GM21381 (cell line): ENCODE measurements around the gene RBM8A.
"Not testable (repeated sequence)": the region's sequence is repeated elsewhere in the genome, so short reads cannot be mapped to it uniquely, and the experiment has no call there.

Experiments
- ATAC-seq: cut with Tn5 transposase; IDR thresholded peaks from one replicate; pipeline ENCODE4 v1.9.1; 2021; ENCODE audit warnings: mild to moderate bottlenecking, moderate library complexity; ENCODE audit not compliant: unreplicated experiment

Gene RBM8A

DNA sequence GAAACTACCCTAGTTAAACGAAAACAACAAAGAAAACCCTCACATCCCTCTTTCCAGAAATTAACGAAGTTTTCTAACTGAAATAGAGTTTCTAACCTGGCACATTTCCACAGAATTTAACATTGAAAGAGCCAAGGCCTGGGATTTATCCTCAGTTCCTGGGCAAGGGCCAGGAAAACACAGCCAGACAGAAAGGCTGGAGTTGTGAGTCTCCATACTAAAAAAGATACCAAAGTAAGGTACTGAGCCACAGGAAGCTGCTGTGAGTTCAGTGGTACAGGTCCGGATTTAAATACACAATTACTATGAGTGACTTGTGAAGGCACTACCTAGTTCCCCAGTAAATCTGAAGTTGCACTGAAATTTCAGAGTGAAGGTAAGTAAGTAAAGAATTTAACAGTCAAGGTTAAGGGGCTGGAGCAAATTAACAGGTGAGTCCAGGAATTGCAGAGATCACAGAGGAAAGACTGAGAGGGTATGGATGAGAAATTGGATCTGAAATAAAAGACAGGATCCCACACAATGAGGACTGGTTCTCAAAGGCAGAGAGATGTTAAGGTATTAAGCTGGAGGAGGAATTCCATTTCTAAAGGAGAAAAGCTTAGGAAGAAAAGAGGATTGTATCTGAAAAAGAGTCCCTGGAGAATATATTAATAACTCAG lies 29.6 kb upstream of the RBM8A start:
- no peak for ATAC-seq

DNA sequence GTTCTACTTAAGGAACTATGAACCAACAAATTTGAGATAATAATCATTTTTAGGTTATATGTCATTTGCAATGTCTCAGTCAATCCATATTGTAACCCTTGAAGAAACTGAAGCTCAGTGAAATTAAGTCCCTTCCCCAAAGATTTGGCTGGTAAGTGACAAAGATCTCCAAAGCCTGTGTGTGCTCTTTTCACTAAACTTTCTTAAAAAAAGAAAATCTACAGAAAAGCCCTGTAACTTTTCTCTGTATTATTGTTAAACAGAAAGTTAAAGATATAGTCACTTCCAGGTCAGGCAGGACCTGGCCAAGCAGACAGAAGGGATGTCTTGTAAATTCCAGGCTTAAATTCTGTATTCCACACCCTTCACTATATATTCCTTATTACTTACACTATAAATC lies 29.1 kb upstream of the RBM8A start:
- ATAC-seq: no peak

DNA sequence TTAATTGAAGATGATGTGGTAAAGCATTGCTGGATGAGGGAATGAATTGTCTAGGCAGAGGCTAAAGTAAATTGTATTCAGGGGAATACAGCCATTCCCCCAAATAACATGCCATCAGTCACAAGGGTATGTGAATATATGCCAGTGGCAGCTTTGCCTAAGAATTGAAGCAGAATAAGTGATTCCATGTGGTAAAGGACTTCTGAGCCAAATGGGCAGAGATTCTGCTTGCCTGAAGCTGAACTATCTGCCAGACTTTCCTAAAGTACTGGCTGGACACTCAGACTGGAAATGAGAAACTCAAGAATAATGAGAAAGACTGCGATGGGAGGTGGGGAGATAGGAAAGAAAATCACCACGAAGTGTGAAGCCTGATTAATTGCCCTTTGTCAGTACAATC lies 28.2 kb upstream of the RBM8A start:
- no peak for ATAC-seq

DNA sequence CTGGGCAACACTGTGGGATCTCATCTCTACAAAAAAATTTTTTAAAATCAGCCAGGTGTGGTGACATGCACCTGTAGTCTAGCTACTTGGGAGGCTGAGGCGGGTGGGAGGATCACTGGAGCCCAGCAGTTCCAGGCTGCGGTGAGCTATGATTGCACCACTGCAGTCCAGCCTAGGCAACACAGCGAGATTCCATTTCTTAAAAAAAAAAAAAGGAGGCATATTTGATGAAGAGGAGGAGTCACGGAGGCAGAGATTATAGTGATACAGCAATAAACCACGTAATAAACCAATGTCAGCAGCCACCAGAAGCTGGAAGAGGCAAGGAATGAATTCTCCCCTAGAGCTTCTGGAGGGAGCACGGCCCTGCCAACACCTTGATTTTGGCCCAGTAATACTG lies 26.6 kb upstream of the RBM8A start:
- no peak for ATAC-seq

DNA sequence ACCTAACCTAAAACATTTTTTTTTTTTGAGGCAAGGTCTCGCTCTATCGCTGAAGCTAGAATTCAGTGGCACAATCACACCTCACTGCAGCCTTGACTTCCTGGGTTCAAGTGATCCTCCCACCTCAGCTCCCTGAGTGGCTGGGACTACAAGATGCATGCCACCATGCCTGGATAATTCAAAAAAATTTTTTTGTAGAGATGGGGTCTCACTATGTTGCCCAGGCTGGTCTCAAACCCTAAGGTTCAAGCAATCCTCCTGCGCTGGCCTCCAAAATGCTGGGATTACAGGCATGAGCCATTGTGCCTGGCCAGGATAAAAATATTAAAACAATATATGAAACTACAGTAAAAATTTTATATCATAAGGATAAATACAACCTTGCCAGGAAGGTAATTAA lies 25.6 kb upstream of the RBM8A start:
- no peak for ATAC-seq

DNA sequence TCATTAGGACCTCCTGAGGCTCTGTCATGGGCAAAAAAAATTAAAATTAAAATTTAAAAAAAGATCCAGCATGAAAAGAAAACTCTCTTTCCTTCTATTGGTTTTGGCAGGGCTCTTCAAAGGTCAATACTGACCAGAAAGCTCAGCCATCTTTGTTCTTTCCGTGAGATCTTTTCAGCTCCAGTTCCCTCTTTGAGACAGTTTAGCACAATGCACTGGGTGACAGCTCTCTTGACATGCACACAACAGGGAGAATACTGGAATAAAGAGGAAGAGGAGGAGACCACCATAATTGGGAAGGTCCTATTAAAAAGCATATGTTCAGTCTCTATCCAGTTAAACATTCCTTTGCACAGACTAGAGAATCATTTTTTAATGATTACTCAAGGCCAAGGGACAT lies 24.2 kb upstream of the RBM8A start:
- no peak for ATAC-seq

DNA sequence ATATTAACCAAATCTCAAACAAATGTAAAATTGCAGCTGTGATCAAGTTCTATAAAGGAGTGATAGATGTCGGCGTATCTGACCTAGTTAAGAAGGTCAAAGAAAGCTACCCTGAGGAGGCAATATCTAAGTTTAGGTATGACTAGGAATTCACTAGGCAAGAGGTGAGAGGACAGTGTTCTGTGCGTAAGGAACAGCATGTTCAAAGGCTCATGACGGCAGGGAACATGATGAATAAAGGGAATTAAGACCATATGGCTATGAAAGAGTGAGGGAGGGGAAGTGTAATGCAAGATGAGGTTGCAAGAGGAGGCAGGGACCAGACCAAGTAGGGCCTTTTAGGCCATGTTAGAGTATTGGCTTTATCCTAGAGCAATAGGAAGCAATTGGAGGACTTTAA lies 21.9 kb upstream of the RBM8A start:
- ATAC-seq: no peak

DNA sequence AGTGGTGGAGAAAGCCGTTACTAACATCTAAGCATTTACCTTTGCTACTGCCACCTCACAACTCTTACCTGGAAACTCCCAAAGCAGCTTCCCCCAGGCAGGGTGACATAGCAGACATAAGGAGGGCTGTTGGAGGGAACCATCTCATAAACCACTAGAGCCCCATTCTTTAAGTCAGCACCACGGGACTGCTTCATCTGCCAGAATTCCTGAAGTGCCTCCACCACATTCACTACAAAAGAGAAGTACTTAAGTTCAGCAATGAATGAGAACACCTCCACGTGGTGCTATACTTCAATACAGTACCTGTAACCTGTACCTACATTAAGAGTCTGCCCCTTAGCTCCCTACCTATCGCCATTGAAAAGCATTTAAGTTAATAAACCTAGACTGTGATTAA lies 20.3 kb upstream of the RBM8A start:
- no peak for ATAC-seq

DNA sequence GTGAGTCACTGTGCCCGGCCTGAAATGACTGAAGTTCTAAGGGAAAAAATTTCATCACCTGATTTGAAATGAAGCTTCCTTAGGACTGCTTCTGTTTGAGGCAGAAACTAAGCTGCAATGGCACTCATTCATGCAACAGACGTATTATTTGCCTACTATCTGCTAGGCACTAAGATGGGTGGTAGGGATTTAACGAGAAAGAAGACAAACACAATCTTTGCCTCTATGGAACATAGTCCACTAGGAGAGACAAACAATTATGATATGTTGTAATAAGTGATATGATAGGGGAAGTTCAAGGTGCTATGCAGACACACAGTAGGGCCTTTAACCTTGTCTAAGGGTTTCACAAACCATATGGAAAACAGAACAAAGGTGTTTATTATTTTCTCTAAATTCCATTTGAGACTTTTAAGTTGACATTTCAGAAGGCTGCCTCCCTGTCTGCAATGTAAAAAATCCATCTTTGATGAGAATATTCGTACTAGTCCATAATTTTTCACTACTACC lies 19.2 kb upstream of the RBM8A start:
- ATAC-seq: no peak

DNA sequence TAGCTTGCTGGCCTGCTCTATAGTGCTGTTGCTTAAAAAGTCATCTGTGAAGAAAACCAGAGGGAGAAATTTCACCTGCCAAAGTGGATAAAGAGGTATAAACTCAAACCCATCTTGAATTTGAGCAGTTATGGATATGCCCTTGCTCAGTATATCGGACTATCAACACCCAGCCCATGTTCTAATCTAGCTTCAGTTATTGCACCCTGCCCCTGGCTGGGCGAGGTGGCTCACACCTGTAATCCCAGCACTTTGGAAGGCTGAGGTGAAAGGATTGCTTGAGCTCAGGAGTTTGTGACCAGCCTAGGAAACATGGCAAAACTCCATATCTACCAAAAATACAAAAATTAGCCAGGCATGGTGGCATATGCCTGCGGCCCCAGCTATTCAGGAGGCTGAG lies 17.2 kb upstream of the RBM8A start:
- ATAC-seq: no peak

DNA sequence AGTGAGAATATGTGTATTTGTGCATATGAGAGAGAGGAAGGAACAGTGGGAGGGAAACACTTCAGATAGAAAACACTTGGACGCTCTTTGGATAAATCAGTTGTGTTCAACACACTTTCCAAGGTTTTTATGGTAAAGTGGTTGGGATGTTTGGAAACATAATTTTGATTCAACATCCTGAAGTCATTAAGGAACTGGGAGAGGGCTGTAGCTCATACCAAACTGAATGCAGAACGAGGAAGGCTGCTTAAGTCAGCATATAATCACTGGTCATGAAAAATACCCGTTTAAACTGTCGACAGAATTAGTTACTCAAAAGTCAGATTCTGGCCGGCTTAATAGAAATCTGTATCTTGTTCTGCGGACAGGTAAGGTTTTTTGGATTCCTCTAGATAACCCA lies 15.6 kb upstream of the RBM8A start:
- ATAC-seq: no peak

DNA sequence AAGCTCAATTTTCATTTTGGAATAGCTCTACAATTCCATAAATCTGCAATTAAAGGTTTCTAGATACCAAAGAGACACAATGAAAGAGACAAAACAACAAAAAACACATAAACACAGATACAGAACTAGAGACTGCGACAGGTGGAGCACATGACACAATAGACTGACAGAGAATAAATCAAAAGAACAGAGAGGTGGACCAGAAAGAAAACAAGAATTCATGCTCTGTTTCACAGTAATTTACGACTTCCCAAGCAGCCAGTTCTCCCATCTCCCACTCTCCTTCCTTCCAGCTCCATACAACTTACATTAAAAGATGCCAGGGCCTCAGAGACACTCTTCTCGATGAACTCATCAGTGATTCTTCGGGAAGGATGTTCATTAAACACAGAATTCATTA lies 15.1 kb upstream of the RBM8A start:
- ATAC-seq: no peak

DNA sequence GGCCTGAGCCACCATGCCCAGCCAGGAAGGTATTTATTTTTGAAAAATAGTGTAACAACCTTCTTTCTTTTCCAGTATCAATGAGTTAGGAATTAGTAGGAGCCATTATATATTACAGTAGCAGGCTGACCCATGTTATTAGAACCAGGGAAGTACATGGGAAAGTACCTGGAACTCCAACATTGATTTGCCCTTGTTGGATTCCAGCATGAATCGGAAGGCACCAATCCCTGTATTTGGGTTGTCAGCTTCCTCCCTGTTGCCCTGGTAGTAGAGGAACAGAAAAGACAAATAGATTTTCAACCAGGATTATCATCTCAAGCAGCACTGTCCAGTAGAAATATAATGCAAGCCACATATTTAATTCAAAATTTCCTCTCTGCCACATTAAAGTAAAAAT lies 10.2 kb upstream of the RBM8A start:
- ATAC-seq: no peak

DNA sequence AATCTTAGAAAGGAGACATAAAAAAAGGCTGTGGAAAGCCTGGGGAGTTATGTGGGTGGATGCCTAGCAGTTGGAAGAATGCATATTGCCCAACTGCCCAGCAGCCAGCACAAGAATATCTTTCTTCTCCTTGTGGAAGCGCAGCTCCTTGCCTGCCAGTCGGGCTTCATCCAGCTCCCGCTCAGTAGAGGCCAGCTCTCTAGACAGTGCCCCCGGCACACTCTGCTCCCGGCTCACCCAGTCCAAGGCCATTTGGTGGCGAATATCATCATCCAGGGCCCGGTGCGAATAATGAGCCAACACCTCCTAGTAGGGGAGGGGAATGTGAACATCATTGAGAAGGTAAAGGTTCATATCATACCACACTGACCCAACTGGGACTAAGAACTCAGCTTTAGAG lies 9.0 kb upstream of the RBM8A start:
- no peak for ATAC-seq

DNA sequence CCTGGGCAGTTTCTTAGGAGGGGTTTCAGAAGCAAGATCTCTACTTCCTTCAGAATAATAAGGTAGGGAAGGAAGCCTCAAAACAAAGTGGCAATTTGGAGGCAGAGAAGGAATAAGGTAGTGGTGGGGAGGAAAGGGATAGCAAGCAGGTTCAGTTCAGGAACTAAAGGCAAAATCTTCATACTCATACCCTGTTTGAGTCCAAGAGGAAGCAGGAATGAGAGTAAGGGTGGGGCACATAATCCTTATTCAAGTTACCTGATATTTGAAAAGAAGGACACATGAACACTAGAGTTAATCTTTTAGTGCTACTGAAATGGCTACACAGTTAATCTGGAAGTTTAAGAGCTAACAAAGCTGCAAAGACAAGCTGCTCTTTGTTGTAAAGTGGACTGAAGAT lies 8.4 kb upstream of the RBM8A start:
- no peak for ATAC-seq

DNA sequence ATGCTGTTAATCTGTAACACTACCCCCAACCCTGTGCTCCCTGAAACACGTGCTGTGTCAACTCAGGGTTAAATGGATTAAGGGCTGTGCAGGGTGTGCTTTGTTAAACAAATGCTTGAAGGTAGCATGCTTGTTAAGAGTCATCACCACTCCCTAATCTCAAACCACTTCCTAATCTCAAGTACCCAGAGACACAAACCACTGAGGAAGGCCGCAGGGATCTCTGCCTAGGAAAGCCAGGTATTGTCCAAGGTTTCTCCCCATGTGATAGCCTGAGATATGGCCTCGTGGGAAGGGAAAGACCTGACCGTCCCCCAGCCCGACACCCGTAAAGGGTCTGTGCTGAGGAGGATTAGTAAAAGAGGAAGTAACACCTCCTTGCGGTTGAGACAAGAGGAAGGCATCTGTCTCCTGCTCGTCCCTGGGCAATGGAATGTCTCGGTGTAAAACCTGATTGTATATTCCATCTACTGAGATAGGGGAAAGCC lies 5.3 kb upstream of the RBM8A start:
- not testable (repeated sequence) for ATAC-seq

DNA sequence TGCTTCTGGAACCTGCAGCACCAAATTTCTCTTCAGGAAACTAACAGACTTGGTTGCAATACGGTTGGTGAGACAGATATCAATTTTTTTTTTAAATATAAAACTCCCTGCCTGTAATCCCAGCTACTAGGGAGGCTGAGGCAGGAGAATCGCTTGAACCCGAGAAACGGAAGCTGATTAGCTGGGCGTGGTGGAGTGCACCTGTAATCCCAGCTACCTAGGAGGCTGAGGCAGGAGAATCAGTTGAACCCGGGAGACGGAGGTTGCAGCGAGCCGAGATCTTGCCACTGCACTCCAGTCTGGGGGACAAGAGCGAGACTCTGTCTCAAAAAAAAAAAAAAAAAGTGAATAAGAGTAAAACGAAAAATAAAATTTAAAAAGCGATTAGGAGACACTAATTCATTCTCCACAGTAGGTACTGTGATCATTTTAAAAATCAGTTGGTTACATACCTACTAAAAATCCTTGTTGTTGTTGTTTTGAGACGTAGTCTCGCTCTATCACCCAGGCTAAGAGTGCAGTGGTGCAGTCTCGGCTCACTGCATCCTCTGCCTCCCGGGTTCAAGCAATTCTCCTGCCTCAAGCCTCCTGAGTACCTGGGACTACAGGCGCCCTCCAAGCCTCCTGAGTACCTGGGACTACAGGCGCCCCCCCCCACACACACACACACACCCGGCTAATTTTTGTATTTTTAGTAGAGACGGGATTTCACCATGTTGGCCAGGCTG lies 796 bp upstream of the RBM8A start:
- no peak for ATAC-seq

DNA sequence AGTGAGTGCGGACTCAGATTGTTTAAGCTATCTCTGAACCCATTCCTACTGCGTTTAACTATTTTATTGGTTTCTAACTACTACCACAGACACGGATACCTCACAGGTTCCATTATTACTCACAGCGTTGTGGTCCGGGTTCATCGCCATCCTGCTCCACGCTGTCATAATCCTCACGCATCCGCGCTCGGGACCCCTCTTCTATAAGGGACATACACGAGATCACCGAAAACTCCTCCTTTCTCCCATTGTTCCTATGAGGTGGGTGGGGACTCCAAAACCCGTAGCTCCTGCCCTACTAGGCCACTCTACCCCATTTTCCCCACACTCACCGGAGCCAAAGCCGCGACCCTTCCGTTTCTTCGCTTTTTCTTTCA lies 610 bp downstream of the RBM8A start:
- peak; percentile 4 for ATAC-seq

DNA sequence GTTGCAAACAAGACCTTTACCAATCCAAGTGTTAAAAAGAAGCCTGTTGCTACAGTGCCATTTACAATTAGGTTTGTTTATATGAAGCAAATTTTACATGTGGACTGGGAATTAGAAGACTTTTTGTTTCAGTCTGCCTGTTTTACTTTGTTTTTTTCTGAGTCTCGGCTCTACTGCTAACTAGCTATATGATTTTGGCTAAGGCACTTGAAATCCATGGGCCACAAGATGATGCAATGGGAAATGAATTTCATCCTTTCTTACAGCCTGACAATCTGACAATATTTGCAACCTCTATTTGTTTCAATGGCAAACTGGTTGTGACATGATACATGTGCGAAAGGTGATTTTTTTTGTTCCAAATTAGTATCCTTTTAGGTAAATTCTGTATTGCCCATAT lies 5.0 kb downstream of the RBM8A start:
- ATAC-seq: no peak

DNA sequence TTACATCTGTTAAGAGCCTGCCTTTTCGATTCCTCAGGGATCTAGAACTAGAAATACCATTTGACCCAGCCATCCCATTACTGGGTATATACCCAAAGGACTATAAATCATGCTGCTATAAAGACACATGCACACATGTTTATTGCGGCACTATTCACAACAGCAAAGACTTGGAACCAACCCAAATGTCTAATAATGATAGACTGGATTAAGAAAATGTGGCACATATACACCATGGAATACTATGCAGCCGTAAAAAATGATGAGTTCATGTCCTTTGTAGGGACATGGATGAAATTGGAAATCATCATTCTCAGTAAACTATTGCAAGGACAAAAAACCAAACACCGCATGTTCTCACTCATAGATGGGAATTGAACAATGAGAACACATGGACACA lies 7.0 kb downstream of the RBM8A start:
- not testable (repeated sequence) for ATAC-seq

DNA sequence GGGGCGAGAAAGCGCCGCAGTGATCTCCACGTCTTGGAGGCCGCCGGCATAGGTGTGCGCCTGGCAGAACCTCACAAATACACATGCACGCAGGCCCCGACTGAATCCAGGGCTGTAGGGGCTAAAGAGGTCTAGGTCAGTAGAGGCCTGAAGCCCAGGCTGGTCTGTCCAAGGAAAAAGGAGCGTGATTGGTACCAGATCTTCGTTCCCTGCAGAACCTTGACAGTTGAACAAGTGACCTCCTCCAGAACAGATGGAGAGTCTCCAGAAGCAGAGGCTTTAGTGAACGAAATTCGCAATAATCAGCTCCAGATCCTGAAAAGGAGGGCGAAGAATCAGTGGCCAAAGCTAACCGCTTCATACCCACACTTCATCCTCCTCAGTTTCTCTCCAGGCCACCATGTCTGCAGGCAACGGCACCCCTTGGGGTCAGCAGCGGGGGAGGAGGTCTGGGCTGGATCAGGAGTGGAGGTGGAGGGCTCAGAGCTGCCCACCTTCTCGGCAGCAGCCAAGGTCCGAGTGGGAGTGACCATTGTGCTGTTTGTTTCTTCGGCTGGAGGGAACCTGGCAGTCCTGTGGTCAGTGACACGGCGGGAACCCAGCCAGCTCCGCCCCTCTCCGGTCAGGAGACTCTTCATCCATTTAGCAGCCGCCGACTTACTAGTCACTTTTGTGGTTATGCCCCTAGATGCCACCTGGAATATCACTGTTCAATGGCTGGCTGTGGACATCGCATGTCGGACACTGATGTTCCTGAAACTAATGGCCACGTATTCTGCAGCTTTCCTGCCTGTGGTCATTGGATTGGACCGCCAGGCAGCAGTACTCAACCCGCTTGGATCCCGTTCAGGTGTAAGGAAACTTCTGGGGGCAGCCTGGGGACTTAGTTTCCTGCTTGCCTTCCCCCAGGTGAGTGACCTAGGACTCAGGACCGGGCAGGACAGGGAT lies 8.0 kb downstream of the RBM8A start:
- ATAC-seq: peak; percentile 12
